GM06990 (cell line): ENCODE measurements around the gene CFAP299.

Experiments
- DNase-seq: peaks from one replicate; pipeline ENCODE4 v3.0.0-alpha.2; 2011; ENCODE audit not compliant: insufficient read length; ENCODE audit errors: extremely low read depth
- H3K27me3 ChIP-seq: replicated peaks from 2 replicates; pipeline ENCODE4 v1.6.0; 2011; ENCODE audit warnings: low read length; ENCODE audit not compliant: control insufficient read depth, insufficient read depth
- H3K36me3 ChIP-seq: 2 replicates; pipeline ENCODE4 v1.5.1; 2011; ENCODE audit warnings: low read length; ENCODE audit not compliant: control insufficient read depth, insufficient read depth
- H3K4me3 ChIP-seq: replicated peaks from 2 replicates; pipeline ENCODE4 v1.5.1; 2011; ENCODE audit warnings: low read depth, mild to moderate bottlenecking, control low read depth, low read length
- TF ChIP-seq, protein P1 (sequence below): IDR thresholded peaks from 2 replicates; pipeline ENCODE4 v1.5.1; 2011; ENCODE audit warnings: low read length, control low read depth, mild to moderate bottlenecking, inconsistent platforms; ENCODE audit not compliant: insufficient read depth, poor library complexity, severe bottlenecking

Gene CFAP299

DNA sequence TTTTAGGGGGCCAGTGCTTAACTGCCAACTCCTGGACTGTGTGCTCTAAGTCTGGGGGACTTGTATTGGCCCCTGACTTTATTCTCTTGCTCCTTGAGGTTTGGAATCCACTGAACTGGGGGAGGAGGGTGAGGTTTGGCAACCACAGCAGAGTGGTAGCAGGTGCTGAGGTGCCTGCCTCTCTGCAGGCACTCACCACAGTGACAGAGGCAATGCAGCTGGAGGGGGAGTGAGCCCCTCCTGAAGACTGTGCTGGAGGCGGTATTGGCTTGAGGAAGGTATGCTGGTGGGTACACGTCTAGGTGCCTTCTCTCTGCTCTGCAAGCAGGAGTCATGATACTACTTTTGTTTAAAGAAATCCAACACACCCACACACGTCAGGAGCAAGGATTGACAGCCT lies 24.6 kb downstream of the CFAP299 start:
- Histone ChIP-seq H3K4me3 (no peak overlapping the region), H3K36me3 (no peaks in the 10 kb centered on the region), H3K27me3 (no peaks in the 10 kb centered on the region)
- TF ChIP-seq, protein P1, sequence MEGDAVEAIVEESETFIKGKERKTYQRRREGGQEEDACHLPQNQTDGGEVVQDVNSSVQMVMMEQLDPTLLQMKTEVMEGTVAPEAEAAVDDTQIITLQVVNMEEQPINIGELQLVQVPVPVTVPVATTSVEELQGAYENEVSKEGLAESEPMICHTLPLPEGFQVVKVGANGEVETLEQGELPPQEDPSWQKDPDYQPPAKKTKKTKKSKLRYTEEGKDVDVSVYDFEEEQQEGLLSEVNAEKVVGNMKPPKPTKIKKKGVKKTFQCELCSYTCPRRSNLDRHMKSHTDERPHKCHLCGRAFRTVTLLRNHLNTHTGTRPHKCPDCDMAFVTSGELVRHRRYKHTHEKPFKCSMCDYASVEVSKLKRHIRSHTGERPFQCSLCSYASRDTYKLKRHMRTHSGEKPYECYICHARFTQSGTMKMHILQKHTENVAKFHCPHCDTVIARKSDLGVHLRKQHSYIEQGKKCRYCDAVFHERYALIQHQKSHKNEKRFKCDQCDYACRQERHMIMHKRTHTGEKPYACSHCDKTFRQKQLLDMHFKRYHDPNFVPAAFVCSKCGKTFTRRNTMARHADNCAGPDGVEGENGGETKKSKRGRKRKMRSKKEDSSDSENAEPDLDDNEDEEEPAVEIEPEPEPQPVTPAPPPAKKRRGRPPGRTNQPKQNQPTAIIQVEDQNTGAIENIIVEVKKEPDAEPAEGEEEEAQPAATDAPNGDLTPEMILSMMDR = no peak
- DNase-seq = no peak

DNA sequence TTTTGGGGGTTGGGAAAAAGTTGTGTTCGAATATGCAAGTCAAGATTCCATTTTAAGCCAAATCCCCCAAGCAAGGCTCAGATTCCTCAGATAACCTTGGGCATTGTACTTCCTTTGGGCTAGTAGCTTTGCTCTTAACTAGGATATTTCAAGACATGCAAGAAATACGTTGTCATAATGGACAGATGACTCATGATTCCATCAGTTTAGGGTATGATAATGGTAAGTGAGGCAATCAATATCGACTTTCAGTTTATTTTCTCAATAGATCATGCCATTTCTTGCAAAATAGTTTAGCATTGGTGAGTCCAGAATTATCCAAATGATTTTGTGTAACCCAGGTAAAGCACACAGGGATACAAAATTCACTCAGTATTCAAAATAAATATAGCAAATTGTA lies 25.4 kb downstream of the CFAP299 start:
- no peaks in the 10 kb centered on the region for H3K27me3 ChIP-seq
- H3K4me3 ChIP-seq = no peak overlapping the region

GRCh38 chr4:80361329-80361900 lies 25.9 kb downstream of the CFAP299 start:
- Histone ChIP-seq H3K4me3 (no peak overlapping the region), H3K36me3 (no peaks in the 10 kb centered on the region), H3K27me3 (no peaks in the 10 kb centered on the region)
- DNase-seq = no peak
- TF ChIP-seq, protein P1 = peak; percentile 20

More for the DNA sequence above, 25.4 kb downstream of the CFAP299 start:
- H3K36me3 ChIP-seq = no peaks in the 10 kb centered on the region
- TF ChIP-seq, protein P1 = no peak
- no peak for DNase-seq

DNA sequence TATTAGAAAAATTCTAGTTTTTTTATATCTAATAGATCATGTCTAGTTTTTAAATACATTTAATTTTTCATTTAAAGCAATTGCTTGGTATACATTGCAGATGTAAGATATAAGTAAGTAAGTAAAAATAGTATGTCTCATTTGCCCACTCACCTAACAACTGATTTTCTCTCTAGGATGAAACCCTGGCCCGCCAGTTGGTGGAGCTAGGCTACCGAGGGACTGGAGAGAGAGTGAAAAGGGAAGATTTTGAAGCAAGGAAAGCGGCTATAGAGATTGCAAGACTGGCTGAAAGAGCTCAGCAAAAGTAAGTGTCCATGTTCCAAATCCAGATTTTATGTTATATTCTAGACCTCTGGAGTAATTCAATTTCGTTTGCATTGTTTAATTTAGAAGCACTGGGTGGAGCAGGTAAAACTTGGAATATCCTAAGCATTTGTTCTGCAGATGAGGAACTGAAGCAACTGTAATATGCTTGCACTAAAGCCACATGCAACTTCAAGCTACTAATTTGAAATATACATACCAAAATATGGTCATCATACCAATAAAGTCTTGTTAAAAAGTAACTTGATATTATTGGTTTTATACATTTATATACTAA lies 27.1 kb downstream of the CFAP299 start:
- TF ChIP-seq, protein P1 = peak; percentile 71
- H3K36me3 ChIP-seq = no peaks in the 10 kb centered on the region
- DNase-seq = no peak
- no peak overlapping the region for H3K4me3 ChIP-seq
- H3K27me3 ChIP-seq = no peaks in the 10 kb centered on the region

- Histone ChIP-seq H3K27me3 (no peaks in the 10 kb centered on the region), H3K4me3 (no peak overlapping the region), H3K36me3 (no peaks in the 10 kb centered on the region)
- TF ChIP-seq, protein P1 = peak; percentile 57
- DNase-seq = no peak
These were observed 30.4 kb downstream of the CFAP299 start for GRCh38 chr4:80365928-80366327.
